ENCODE data around the gene CYTH4.
A peak's percentile ranks its signal among the peaks of the same experiment; 100 is the strongest.
"Not testable (repeated sequence)": the region's sequence is repeated elsewhere in the genome, so short reads cannot be mapped to it uniquely, and the experiment has no call there.

The CYTH4 gene, protein sequence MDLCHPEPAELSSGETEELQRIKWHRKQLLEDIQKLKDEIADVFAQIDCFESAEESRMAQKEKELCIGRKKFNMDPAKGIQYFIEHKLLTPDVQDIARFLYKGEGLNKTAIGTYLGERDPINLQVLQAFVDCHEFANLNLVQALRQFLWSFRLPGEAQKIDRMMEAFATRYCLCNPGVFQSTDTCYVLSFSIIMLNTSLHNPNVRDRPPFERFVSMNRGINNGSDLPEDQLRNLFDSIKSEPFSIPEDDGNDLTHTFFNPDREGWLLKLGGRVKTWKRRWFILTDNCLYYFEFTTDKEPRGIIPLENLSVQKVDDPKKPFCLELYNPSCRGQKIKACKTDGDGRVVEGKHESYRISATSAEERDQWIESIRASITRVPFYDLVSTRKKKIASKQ

DNA sequence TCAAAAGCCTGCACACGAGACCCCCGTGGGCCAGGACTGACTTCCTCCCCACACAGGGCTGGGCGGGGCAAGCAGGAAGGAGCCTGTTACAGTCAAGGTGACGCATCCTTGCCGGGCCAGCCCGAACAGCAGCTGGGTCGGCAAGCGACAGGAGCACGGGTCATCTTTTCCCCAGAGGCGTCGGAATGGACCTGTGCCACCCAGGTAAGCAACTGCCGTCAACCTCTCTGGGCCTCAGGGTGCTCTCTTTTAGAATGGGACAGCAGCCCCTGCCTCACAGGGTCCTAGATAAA, at the start of gene CYTH4:
Gene CYTH4, plus strand, starts transcription at position 124 of the 293 bp plus-strand sequence. Its CDS starts 62 bp downstream, at position 186.
- DNase-seq (ENCODE audit: low read depth, low spot score) = peak; percentile 38

DNA sequence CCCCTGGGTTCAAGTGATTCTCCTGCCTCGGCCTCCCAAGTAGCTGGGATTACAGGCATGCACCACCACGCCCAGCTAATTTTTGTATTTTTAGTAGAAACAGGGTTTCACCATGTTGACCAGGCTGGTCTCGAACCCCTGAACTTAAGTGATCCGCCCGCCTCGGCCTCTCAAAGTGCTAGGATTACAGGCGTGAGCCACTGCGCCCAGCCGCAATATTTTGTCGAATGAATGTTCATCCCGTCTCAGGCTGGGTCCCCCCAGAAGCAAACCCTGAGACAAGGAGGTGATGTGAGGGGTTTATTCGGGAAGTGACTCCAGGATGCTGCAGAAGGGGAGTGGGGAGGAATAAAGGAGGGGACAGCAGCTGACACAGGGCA, 48.9 kb upstream of the CYTH4 start:
- not testable (repeated sequence) for DNase-seq (ENCODE audit: low read depth, low spot score)

DNA sequence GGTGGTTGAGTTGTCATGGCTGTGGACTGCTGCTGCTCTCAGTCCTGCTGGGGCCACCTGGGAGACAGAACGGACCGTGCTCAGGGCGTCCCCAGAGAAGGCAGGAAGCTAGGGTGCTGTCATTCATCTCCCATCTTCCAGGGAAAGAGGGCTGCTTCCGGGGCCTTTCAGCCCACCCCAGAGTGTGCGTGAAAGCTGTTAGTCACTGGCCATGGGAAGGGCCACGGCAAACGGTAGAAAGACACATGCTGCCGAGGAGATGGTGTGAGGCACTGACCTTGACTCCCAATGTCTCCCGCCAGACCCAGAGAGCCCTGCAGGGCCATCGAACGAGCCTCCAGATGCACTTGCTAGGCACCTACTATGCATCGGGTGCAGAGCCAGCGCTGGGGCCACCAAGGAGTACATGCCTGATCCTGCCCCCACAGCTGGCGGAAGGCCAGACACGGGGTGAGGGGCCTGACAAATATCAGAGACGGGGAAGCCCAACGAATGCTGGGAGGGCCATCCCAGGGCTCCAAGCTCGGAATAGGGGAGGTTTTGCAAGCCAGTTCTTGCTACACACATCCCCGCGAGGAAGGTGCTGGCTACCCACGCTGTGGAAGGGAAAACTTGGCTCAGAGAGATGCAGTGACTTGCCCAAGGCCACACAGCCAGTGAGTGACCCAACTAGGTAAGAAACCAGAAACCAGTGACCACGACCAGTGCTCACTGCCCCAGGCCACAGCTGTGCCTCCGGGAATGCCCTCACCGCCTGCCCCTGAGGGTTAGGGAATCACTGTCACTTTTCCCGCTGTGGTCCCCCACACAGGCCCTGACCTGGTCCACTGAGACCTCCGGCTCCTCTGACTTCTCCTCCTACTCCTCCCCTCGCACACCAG, 48.3 kb upstream of the CYTH4 start:
- DNase-seq (ENCODE audit: low read depth, low spot score) = no peak

DNA sequence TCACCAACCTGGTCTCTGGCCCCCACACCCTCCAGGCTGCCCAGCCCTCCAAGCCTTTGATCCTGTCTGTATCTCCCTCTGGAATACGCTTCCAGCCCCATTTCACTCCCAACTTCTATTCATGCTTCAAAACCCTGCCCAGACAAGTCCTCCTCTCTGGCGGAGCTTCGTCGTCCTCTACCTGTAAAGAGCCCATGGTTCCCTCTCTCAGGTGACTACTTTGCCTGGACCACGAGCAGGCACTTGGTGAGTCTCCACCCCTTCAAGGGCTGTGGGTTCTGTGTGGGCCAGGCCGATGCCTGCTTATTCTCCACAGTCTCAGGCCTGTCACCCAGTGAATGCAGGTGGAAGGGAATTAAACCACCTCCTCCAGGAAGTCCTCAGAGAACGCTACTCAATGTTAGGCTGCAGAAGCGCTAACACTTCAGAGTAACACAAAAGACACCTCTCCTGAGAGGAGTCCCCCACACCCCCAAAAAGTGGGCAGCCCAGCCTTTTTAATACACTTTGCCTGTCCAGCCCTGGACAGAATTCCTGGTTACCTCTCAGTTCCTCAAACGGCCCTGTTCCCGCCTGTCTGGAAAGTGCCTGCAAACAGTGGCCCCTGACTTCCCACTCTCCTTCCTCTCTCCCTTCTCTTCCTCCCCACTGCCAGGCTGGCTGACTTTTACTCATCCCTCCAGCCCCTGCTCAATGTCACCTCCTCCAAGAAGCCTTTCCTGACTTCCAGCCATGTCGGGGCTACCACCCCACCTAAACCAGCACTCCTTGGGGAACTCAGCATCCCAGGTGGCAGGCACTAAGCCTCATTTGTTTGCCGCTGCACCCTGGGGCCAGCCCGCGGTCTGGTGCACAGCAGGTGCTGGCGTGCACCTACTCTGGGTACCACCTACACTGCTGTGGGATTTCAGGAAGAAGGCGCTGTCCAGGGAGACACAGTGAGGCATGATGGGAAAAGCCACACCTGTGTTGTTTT, 47.3 kb upstream of the CYTH4 start:
- no peak for DNase-seq (ENCODE audit: low read depth, low spot score)

DNA sequence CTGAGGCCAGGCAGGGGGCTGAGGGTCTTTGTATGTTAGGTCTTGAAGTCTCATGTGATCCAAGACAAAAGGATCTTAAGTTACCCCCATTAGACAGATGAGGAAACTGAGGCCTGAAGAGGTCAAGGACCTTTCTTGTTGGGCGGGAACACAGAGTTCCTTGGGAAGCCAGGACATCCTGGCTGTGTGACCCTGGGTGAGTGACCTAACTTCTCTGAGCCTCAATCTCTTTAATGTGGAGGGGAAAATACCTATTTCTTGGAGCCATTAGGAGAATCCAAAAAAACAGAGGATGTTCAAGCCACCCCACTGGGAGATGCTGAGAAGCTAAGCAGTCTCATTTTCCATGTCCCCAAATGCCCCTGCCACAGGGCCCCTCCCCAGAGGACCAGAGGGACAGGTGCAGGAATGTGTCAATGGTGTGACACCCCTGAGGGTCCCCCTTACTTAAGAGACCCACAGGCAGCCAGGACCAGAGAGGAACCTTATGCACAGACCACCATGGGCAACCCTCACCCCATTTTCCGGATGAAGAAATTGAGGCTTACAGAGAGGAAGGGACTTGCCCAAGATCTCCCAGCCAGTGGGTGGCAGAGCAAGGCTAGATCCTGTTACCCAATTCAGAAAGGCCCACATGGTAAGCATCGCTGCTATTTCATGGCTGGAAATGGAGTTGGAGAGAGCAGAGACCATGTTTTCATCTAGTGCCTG, 46.3 kb upstream of the CYTH4 start:
- no peak for DNase-seq (ENCODE audit: low read depth, low spot score)

DNA sequence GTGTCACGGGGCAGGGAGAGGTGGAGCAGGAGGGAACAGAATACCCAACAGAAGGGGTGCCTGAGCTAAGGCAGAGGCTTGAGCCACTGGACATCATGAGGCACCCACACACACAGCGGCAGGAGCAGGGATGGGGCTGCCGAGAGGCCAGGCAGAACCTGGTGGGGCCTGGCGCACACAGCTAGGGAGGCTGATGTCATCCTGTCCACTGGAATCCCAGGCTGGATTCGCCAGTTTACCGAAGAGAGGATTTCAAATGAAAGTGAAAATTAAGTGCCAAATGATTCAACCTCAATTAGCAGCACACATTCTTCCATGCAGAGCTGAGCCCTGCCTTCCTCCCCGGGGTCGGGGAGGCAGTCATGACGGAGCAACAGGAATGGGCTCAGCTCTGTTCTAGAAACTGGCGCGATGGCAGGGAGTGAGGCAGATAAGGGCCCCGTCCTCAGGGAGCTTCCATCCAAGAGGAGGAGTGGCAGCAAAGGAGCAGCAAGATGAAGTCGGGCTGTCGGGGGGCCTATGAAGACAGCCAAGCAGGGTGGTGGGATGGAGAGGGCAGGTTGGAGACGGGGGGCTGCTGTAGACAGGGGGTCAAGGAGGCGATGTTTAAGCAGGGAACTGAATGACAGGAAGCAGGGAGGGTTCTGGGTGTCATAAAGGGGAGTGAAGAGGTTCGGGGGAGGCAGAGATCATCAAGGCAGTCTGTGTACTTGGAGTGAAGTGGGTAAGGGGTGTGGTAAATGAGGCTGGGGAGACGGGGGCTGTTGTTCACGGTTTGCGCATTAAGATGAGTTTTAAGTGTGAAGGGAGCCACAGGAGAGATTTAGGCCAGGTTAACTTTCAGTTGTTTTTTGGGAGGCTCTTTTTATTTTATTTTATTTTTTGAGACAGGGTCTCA, 44.7 kb upstream of the CYTH4 start:
- DNase-seq (ENCODE audit: low read depth, low spot score) = no peak

DNA sequence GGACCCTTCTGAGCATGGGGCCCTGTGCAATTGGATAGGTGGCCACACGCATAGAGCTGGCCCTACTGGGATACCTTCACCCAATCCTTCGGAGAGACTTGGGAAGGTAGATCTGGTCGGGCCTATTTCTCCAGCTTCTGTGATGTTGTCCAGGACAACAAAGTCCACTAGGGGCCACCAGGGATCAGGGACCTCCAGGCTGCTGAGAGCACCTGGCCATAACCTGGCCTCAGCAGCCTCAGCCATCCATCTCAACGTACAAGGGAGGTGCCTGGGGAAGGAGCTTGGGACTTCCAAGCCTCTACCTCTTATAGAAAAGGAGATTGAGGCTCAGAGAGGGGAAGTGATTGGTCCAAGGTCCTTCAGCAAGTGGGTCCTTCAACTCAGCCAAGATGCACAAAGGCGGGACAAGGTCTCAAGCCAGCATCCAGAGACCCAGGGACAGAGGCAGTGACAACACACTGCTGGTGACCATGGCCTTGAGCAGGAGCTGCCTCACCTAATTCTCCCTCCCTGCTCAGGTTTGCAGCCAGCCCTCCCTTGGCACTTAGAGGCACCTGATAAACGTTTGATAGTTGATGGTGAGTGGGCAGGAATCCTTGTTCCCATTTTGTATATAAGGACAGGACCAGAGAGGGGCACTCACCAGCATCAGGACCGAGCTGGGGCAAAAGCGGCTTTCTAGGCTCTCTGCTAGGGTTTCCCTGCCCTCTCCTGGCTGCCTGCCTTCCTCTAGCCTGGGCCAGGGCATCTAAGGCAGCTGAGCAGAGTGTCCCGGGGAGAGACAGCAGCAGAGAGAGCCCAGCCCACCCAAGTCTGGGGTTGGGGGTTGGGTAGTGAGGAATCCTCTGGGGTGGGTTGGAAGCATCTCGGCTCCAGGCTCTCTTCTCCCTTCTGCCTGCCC, 42.7 kb upstream of the CYTH4 start:
- DNase-seq (ENCODE audit: low read depth, low spot score) = no peak

DNA sequence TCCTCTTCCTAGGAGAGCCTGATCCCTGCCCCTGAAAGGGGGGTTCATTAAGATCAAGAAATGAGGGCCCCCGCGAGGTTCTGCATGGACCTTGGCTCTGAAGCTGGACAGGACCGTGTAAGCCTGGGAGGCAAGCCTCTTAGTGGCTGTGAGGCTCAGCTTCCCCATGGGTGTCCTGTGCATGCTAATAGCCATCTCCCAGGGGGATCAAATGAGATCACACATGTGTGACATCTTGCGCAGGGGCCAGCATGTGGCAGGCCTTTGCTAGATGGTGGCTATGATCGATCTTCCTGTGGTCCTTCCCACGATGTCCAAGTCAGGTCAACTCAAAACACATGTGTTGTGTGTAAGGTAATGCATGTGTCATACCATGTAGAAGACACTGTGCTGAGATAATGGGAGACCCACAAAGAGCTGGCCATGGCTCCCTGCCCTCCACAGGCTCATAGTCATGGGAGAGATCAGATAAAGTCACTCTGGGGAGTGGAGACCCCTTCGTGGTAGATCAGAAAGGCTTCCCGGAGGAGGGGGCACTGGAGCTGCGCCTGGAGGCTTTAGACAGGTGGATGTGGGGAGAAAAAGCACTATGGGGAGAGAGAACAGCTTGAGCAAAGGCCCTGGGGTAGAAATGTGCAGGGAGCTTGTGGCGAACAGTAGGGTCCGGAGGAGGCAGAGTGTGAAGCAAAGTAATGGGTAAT, 41.9 kb upstream of the CYTH4 start:
- no peak for DNase-seq (ENCODE audit: low read depth, low spot score)

DNA sequence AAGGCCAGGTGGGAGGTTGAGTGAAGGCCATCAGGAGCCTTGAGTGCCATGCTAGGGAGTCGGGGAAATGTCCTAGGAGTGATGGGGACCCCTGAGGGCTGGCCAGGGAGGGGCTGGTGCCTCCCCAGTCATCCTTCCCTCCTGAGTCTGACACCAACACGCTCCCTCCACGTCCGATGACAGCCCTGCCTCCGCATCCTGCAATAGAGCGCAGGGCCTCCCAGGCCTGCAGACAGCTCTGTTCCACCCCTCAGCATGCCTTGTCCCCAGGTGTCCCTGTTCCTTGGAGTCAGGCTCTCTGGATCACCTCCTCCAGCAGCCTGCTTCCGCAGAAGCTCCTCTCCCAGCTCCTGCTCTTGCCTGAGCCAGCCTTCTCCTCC, 41.4 kb upstream of the CYTH4 start:
- DNase-seq (ENCODE audit: low read depth, low spot score) = no peak

DNA sequence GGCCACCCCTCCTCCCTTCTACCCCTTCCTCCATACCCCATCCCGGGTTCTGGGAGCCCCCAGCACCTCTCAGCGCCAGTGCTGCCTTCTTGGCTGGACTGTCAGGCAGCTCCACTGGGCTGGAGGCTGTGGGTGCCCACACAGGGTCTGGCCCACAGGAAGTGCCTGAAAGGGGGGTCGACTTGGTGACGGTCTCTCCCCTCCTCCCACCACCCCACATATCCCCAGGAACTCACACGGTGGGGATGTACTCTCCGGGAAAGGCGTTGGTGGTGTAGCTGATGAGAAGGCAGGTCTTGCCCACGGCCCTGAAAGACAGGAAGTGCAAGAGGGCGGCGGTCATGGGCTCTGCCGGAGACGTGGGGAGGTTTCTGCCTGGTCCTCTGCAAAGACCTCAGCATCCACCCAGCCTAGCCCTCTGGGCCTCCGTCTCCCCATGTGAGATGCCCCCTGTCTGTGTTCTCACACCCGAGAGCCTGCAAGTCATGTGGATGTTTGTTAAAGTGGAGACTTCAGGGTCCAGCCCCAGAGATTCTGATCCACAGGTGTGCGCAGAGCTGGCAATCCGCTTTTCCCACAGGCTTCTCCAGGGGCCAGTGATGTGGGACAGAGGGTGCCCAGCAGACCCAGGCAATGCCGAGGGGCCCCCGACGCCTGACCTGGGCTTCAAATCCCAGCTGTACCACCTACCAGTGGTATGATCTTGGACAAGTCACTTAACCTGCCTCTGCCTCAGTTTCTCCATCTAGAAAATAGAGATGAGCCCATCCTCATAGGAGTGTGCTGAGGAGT, 40.8 kb upstream of the CYTH4 start:
- no peak for DNase-seq (ENCODE audit: low read depth, low spot score)

DNA sequence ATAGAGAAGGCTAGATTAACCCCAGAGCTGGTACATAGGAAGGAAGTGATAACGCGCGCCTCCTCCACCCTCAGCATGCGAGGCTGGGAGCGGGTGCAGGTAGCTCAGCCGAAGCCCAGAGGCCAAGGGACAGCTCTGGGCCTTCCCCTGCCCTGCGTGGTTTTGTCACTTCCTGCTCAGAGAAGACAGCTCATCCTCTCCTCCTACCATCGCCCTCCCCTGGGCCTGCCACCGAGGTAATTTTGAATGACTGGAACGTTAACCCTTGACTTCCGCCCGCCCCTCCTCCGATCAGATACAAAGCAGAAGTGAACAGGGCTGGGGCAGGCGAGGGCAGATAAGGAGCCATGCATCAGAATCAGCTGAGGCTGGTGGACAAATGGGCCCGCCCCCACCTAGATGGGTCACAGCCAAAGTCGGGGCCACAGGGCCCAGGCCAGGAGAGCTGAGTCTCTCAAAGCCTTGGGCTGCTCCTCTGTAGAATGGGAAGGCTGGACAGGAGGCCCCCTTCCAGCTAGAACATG, 39.9 kb upstream of the CYTH4 start:
- peak; percentile 85 for DNase-seq (ENCODE audit: low read depth, low spot score)

DNA sequence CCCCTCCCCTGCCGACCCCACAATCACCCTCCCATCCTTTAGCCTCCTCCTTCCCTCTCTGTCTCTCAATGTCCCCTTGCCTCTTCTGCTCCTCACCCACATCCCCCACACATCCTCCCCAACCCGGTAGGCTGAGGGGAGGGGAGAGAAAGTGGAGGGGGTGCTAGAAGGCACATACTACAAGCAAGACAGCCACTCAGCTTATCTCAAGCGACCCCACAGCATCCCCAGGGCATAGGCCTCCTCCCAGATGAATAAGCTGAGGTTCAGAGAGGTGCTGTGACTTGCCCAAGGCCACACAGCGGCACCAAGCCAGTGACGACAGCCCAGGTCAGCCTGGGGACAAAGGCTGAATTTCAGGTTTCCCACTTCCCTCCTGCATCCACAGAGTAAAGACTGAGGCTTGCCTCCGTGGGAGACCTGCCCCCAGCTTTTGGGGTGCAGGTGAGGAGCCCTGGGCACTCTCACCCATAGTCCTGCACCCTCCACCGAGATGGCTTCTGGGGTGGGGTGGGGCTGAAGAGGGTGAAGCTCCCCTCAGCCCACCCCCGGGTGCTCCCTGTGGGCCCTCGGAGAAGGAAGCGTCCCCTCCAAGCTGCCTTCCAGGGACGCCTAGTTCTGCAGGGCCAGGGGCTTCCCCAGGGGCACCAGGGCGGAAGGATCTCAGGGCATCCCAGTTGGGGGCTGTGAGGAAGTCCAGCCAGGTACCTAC, 38.8 kb upstream of the CYTH4 start:
- no peak for DNase-seq (ENCODE audit: low read depth, low spot score)

DNA sequence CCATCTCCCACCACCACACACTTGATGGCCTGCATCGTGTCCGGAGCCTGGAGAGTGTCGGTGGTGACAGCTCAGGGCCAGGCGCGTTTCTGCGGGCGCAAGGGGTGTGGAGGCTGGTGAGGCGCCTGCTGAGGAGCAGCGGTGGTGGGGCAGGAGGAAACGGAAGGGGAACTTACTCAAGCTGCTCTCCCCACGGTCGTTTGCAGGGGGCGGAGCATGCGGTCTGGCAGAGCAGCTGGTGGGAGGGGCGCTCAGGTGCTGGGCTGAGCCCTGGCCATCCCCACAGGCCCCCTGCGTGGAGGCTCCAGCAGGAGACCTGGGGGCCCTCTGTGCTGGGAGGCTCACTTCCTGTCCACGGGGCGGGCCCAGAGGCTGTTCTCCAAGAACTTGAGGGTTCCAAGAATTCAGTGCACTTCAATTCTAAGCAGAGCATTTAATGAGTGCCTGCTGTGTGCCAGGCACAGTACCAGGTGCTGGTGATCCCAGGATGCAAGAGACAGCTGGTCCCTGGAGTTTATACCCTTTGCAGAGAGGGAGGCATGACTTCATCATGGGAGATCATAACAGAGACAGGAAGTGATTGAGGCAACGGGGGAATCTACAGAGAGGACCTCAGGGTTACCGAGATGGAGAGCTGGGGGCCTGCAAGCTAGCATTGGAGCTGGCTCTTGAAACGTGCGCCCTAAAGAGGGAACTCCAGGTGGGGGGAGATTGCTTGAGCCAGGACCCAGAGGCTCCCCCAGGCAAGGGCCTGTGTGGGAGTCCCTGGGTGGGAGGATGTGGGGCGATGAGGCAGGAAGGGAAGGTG, 38.0 kb upstream of the CYTH4 start, which contains the start of gene RAC2:
Gene RAC2, minus strand, starts transcription at position 156 of the 808 bp plus-strand sequence. Its CDS starts 121 bp downstream, at position 35.
- peak; percentile 79 for DNase-seq (ENCODE audit: low read depth, low spot score)

DNA sequence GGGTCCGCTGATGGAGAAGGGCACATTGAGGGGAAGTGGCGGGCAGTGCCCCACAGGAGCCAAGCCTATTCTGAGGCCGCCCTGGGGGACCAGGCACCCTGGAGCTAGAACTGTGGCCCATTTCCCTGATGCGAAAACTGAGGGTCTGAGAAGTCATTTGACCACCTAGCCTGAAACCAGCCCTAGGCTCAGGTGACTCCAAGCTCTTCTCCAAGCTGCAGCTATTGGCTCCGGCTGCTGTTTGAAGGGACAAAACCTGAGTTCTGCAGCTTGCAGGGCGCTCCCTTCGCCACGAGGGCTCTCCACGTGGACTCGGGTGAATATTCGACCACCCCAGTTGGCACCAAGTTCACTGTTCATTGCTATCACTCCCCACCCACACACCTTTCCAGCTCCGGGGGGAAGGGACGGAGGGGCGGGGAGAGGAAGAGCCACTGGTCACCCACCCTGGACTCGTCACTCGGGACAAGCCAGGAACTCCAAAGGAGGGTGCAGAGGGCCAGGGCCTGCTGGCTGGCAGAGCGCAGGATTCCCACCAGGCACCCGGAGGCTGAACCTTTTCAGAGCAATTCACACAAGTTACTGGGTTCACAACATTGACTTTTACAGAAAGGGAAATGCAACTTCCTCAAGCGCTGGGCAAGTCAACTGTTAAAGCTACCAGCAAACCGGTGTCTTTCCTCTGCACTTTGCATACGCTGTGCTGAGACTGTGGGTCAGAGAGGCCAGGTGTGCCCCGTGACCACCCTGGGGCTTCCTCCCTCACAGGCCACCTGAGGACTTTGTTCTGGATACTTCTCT, 37.2 kb upstream of the CYTH4 start:
- no peak for DNase-seq (ENCODE audit: low read depth, low spot score)

DNA sequence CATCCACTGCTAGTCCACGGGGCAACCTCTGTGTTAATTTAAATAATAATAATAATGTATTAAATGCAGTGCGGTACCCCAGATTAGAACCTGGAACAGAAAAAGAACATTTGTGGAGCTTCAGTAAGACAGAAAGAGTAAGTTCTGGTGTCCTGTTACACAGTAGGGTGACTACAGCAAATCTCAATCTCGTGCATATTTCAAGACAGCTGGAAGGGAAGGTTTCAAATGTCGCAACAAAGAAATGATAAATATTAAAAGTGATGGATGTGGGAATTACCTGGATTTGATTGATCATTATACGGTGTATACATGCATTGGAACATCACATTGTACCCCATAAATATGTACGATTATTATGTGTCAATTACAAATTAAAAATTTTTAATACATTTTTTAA, 36.6 kb upstream of the CYTH4 start:
- DNase-seq (ENCODE audit: low read depth, low spot score) = no peak

Measured in activated CD4-positive, CD25-positive, alpha-beta regulatory T cell treated with anti-CD3 and anti-CD28 coated beads, Interleukin-2, amount 50 U/mL, for 16 hours (primary cell).